Measurements from ENCODE around the gene ZNF451.
A peak's percentile ranks its signal among the peaks of the same experiment; 100 is the strongest.
"Not testable (repeated sequence)": the region's sequence is repeated elsewhere in the genome, so short reads cannot be mapped to it uniquely, and the experiment has no call there.

The ZNF451 gene

DNA sequence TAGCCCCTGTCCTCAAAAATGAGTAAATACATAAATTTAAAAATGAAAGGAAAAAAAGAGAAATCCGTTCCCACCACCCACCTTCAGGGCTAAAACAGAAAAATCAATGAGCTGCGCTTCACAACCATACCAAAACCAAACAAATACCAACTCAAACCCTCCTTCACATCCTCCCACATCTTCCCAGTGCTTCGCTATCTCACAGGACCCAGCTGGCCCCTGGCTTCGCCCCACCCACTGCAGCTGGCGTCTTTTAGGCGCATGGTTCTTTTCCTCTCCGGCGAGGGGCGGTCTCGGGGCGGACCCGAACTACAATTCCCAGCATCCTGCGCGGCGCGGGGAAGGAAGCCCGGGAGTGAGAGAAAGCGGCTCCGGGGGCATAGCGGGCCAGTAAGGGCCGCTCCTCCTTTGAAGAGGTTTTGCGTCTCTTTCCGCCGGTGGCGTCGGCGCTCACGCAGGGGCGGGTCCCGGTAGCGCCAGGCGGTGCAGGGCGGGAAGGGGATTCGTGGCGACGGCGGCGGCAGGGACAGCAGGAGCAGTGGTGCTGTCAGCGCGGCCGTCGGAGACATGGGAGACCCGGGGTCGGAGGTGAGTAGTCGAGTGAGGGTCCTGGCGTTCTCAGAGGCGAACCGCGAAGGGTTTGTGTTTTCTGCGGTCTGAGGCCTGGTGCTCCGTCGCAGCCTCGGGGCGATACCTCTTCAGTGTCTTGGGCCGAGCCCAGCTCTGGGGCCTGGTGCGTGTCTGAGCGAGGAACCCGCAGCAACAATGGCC is at the start of gene ZNF451:
ZNF451 (plus strand) TSS at position 502 of the 771 bp plus-strand sequence; CDS start at position 568, 66 bp downstream.
- peak; percentile 95 to 98 for DNase-seq

DNA sequence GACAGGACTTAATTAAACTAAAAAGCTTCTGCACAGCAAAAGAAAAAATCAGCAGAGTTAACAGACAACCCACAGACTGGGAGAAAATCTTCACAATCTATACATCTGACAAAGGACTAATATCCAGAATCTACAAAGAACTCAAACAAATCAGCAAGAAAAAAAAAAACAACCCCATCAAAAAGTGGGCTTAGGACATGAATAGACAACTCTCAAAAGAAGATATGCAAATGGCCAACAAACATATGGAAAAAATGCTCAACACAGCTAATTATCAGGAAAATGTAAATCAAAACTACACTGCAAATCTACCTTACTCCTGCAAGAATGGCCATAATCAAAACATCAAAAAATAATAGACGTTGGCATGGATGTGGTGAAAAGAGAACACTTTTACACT is 45.9 kb upstream of the ZNF451 start:
- DNase-seq, result not testable (repeated sequence)

DNA sequence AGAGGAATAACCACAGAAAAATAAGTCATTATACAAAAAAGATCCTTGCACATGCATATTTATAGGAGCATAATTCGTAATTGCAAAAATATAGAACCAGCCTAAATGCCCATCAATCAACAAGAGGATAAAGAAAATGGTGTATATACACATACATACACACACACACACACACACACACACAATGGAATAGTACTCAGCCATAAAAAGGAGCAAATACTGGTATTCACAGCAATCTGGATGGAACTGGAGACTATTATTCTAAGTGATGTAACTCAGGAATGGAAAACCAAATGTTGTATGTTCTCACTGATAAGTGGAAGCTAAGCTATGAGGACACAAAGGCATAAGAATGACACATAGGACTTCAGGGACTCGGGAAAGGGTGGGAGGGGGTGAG is 45.4 kb upstream of the ZNF451 start:
- DNase-seq, result no peak

GRCh38 chr6:57046332-57047256 is 43.4 kb upstream of the ZNF451 start, which contains the start of gene KIAA1586:
KIAA1586 (plus strand) TSS chr6:57046693; CDS start chr6:57046756, 63 bp downstream.
- peak; percentile 83 to 94 for DNase-seq

DNA sequence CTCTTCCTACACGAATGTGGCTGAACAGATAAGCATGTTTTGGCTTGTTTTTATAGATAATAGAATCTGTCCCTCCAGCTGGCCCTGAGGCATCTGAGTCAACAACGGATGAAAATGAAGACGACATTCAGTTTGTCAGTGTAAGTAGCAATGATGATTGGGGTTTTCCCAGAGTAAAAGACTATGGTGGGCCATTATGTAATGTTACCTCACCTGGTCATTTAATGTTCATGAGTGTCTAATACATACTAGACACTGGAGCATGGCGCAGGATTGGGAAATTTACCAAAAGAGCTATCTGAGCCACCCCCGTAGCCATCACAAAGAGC is 42.8 kb upstream of the ZNF451 start:
- DNase-seq, result not testable (repeated sequence)

DNA sequence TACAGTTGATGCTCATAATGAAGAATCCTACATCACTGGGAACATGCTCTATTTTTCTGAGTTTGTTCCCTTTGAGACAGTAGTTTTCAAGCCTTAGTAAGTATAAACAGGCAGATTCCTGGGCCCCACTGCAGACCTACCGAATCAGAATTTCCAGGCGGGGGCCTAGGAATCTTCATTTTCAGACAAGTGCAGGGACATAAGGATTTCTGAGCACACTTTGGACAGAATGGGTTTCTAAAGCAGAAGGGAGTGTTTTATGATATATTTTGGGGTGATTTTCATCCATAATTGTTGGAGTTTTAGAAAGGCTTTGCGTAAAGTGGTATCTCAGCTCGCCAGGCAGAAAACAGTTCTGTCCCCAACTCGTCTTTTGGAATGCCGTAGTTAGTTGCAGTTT is 42.1 kb upstream of the ZNF451 start:
- not testable (repeated sequence) for DNase-seq

DNA sequence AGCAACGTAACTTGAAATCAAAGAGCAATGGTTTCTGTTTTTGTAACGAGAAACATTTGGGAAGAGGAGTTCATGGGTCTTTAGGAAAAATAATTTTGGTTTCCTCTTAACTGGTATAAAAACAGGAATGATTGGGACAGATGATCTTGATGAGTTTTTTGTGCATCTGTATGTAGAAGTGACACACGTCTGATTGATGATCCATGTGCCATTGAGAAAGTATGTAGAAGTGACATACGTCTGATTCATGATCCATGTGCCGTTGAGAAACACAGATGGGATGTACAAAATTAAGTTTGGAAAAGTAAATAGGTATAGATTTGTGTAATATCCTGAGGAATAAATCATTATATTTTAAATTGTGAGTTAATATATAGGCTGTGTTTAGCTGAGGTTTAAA is 41.4 kb upstream of the ZNF451 start:
- no peak for DNase-seq

DNA sequence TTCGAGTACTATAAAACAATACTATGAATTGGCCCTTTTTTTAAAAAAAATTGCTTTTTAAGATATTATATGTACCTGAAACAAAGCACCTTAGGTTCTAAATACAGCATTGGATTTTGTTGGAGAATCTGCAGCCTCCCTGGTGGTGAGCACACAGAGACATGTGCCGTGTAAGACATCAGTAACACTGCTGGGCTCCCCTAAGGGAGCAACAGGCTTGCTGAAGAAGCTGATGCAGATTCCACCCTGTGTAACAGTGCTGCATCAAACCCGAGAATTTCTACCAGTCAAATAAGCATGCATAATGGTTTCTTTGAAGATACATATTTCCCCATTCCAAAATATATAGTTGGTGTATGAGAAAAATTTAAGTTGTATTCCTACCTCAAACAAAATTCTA is 26.1 kb upstream of the ZNF451 start:
- no peak for DNase-seq

- DNase-seq, result no peak
Measured at GRCh38 chr6:57064809-57065208, 25.2 kb upstream of the ZNF451 start.

- no peak for DNase-seq
Measured at GRCh38 chr6:57068061-57068460, 21.9 kb upstream of the ZNF451 start.

DNA sequence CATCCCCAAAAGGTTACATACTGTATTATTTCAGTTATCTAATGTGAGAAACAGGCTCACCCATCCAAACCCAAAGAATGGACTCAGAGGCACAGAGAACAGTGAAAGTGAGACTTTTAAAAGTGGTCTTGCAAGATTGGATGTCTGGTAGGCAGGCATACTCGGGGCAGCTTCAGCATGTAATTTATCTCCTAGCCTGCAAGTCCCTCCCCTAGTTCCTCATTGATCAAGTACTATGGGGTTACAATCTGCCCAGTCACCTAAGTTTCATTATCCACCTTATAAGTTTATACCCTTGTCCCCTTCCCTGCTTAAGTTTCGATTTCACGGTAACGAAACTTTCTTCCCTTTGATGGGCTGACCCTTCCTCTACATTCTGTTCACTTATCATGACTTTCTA is 20.8 kb upstream of the ZNF451 start:
- no peak for DNase-seq

GRCh38 chr6:57069920-57070331 is 20.1 kb upstream of the ZNF451 start:
- DNase-seq, result no peak

DNA sequence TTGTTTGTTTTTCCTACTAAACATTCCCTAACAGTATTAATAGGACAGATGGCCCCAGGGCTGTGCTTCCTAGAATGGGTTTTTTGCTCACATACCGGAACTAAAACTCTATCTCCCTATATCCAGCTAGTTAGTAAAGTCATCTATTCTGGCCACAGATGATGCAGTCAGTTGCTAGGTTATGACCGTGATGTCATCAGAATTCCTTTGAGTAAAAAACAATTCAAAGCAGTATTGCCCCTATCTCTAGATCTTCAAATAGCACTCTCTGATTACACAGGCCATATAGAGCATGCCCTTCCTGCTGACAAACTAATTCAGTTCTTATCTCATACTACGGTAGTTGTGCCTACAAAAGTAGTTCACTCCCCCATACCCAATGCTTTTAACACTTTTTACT is 17.9 kb upstream of the ZNF451 start:
- DNase-seq, result no peak

DNA sequence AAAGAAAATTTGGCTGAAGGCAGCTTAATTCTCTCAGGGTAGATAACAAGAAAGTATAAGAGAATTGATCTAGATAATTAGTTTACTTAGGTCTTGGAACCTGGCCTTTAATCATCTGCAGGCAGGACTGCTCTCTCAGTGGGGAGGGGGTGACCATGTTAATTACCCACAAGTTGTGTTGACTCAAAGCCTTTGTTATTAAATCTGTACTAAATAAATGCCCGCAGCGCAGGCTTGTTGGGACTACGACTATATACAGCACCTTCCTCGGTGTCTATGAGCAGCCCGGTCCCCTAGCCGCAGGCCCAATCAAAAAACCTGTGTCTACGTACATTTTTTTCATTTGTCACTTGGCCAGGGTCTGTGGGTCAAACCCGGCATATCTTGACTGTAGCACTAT is 15.6 kb upstream of the ZNF451 start:
- no peak for DNase-seq

DNA sequence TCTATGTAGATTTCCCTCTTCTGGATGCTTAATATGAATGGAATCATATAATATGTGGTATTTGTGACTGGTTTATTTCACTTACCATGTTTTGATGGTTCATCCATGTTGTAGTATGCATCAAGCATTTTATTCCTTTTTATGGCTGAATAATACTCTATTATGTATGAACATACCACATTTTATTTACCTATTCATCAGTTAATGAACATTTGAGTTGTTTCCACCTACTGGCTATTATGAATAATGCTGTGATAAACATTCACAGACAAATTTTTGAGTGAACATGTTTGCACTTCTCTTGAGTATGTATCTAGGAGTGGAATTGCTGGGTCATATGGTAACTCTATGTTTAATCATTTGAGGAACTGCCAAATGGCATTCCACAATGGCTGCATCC is 14.9 kb upstream of the ZNF451 start:
- DNase-seq, result no peak

- no peak for DNase-seq
Measured at GRCh38 chr6:57078531-57079207, 11.3 kb upstream of the ZNF451 start.

DNA sequence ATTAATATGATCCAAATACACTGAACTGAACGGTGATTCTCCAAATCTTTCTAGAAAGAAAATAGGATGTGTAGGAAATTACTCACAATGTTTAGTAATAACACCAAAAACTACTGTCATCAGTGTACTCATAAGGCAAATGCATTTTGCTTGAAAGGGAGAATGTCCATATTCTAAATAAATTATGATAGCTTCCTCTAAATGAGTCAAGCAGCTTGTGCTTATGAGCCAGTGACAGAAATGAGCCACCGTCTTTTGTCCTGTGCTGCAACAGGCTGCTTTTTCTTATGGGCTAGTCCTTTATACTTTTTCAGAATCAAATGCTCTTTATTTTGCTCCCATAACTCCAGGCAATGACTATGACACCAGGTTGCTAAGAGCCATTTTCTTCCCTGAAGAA is 4.5 kb upstream of the ZNF451 start:
- no peak for DNase-seq

GRCh38 chr6:57086843-57087242 is 3.1 kb upstream of the ZNF451 start:
- DNase-seq, result no peak

DNA sequence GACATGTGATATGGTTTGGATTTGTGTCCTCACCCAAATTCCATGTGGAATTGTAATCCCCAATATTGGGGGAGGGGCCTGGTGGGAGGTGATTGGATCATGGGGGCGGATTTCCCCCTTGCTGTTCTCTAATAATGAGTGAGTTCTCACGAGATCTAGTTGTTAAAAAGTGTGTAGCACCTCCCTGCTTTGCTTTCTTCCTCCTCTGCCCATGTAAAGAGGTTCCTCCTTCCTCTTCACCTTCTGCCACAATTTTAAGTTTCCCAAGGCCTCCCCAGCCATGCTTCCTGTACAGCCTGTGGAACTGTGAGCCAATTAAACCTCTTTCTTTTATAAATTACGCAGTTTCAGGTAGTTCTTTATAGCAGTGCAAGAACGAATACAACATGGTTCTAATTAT is 2.1 kb upstream of the ZNF451 start:
- DNase-seq, result no peak

DNA sequence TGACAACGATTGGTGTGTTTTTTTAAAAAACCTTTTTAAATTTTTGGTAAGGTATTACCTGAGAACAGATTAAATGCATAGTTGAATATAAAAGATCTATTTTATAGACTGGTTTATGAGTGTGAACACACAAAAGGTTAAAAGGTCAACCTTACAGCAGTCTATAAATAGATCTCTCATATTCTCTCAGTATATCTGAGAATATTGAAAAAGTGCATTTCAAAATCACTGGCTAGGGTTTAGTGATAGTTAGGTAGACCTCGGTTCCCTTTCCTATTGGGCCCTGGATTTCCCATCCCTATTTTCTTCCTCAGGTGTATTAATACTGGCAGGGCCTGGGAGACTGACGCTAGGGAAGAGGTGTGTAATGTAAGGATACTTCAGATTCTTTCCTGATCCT is 723 bp upstream of the ZNF451 start:
- DNase-seq, result no peak

DNA sequence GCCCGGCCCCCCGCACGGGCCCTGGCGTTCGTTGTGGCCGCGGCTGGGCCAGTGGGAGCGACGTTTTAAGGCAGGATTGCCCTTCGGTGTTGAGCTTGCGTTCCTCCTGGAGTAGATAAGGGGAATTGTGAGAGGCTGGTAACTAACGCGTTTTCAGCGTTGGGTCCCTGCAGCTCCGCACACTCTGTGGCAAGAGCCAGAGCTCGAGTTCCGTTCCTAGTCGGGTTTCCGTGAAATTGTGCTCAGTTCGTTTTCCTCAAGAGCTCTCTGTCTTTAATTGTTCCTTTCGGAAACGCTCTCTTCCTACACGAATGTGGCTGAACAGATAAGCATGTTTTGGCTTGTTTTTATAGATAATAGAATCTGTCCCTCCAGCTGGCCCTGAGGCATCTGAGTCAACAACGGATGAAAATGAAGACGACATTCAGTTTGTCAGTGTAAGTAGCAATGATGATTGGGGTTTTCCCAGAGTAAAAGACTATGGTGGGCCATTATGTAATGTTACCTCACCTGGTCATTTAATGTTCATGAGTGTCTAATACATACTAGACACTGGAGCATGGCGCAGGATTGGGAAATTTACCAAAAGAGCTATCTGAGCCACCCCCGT is 575 bp downstream of the ZNF451 start:
- DNase-seq, result not testable (repeated sequence)

DNA sequence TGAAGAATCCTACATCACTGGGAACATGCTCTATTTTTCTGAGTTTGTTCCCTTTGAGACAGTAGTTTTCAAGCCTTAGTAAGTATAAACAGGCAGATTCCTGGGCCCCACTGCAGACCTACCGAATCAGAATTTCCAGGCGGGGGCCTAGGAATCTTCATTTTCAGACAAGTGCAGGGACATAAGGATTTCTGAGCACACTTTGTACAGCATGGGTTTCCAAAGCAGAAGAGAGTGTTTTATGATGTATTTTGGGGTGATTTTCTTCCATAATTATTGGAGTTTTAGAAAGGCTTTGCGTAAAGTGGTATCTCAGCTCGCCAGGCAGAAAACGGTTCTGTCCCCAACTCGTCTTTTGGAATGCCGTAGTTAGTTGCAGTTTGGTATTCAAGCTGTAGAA is 1.4 kb downstream of the ZNF451 start:
- DNase-seq, result not testable (repeated sequence)

- DNase-seq, result no peak
Measured at GRCh38 chr6:57094689-57095088, 4.7 kb downstream of the ZNF451 start.

All from NCI-H526 (cell line).